Uterus (tissue), 4 donors: ENCODE results near the gene CDH12. TPM values are rescaled to one million over a fixed set of nuclear protein-coding genes. Genes with fewer than 3 reads are reported as not detected.

ENCODE experiments used
- DNase-seq, 2 donors: peaks; one replicate each; pipeline ENCODE4 v3.0.0-alpha.2; 2019 to 2020
- H3K27ac ChIP-seq, 2 donors: fragments of 200-600 bp; sonication (generic); 1 replicate in 1 of 2; 2 replicates in 1 of 2; pipeline ENCODE4 v1.5.1; 2016 to 2018
- H3K27me3 ChIP-seq, 2 donors: fragments of 200-600 bp; sonication (generic); one replicate each; pipeline ENCODE4 v1.5.1; 2018 to 2019; ENCODE audit warnings: control low read depth in 1 of 2
- H3K36me3 ChIP-seq, 2 donors: fragments of 200-600 bp; sonication (generic); one replicate each; pipeline ENCODE4 v1.5.1; 2019; ENCODE audit warnings: control low read depth in 1 of 2
- H3K4me1 ChIP-seq, 2 donors: fragments of 200-600 bp; sonication (generic); one replicate each; pipeline ENCODE4 v1.5.1; 2018 to 2019; ENCODE audit warnings: control low read depth in 1 of 2
- H3K4me3 ChIP-seq, 2 donors: fragments of 200-600 bp; sonication (generic); 1 replicate in 1 of 2; 2 replicates in 1 of 2; pipeline ENCODE4 v1.5.1; 2018 to 2019; ENCODE audit warnings: mild to moderate bottlenecking in 1 of 2
- H3K9me3 ChIP-seq, 2 donors: fragments of 200-600 bp; sonication (generic); one replicate each; pipeline ENCODE4 v1.5.1; 2019; ENCODE audit warnings: control low read depth in 1 of 2
- CTCF ChIP-seq, 4 experiments: fragments of 200-600 bp in 2 of 4; fragments of 450-650 bp in 2 of 4; sonication (generic) in 2 of 4; IDR thresholded peaks; one replicate each; pipeline ENCODE4 v1.5.1; 2016 to 2019; ENCODE audit warnings: antibody characterized with exemption in 4 of 4, mild to moderate bottlenecking in 2 of 4, moderate library complexity in 1 of 4
- POLR2A ChIP-seq, 2 donors: fragments of 450-650 bp; IDR thresholded peaks; one replicate each; pipeline ENCODE4 v1.6.1; 2016; ENCODE audit warnings: antibody characterized with exemption in 2 of 2, mild to moderate bottlenecking in 1 of 2, moderate library complexity in 1 of 2
- intact Hi-C: fragments of 100-400 bp; cut with DNase I; formaldehyde crosslinking; loops from one replicate; pipeline ENCODE4 v1.15.1; 2023; ENCODE audit warnings: low total_unique reads
- total RNA-seq, 4 donors: library from RNA; depleted of rRNA in 3 of 4; stranded (reverse); fragments of >200 nt in 3 of 4; gene quantifications; one replicate each; pipeline versions ENCODE4 v1.1.0 to v1.2.4, GENCODE V29; 2014 to 2023
- donor health status: DM: yes; HTN: yes; CAD: no.

CDH12 gene
- total RNA-seq, 4 donors from 2014 or later: 0.37 to 2.0 TPM; not detected in 2

- intact Hi-C loops: no loop called here
- Histone ChIP-seq H3K9me3 (no peaks in the 10 kb centered on the region), H3K27me3 (no peaks in the 10 kb centered on the region), H3K4me1 (no peaks in the 10 kb centered on the region), H3K27ac (no peak overlapping the region), H3K4me3 (no peak overlapping the region), H3K36me3 (no peaks in the 10 kb centered on the region)
- TF ChIP-seq POLR2A (IDR thresholded peaks at IDR 0.05) (no peak), CTCF (IDR thresholded peaks at IDR 0.05) (no peak)
- DNase-seq: no peak
Observed at GRCh38 chr5:21831145-21831787, 1021.9 kb downstream of the CDH12 start.

DNA sequence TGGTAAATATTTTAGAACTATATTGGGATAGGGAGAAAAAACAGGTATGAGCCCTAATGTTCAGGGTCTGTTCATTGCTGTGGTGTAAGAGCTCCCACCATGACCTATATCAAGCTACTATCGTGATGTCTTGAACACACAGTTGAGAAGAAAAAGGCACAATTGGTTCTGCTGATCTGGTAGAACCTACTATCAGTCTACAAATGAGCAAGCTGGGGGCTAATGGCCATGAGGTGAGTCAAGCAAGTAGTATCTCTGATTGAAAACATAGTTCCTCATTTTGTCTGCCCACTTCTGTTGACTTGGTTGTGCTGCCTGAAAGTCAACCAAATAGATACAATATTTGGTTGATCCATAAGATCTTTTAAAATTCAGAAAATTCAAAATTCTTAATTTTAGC lies 1026.3 kb downstream of the CDH12 start:
- H3K36me3 ChIP-seq: no peaks in the 10 kb centered on the region
- H3K4me3 ChIP-seq: no peak overlapping the region
- no peaks in the 10 kb centered on the region for H3K9me3 ChIP-seq
- no peak for DNase-seq
- no peak for TF ChIP-seq POLR2A (IDR thresholded peaks at IDR 0.05)
- no peak for TF ChIP-seq CTCF (IDR thresholded peaks at IDR 0.05)
- intact Hi-C loops: no loop called here
- H3K27ac ChIP-seq: no peak overlapping the region
- H3K27me3 ChIP-seq: no peaks in the 10 kb centered on the region
- no peaks in the 10 kb centered on the region for H3K4me1 ChIP-seq

DNA sequence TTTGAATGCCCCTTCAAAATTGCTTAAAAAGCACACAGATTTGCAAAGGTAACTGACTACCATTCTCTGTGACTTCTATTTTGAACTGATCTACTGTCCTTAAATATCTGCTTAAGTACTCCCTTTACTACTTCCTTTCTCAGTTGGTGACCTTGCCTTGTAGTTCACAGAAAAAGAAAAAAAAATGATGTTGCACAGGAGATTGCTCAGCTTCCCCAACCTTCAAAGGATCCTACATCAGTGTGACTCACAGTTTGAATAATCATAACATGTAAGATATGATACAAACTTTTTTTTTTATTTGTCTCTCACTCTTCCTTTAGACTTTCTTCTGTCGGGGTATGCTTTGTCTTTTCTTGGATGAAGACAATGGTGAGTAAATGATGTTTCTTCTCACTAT lies 1029.6 kb downstream of the CDH12 start:
- H3K27me3 ChIP-seq: peaks cover 0 to 3% of the 10 kb centered on the region in 2 donors

GRCh38 chr5:21823076-21823574 lies 1030.0 kb downstream of the CDH12 start:
- intact Hi-C loops: no loop called here
- no peak for TF ChIP-seq POLR2A (IDR thresholded peaks at IDR 0.05)
- TF ChIP-seq CTCF (IDR thresholded peaks at IDR 0.05): no peak
- Histone ChIP-seq H3K9me3 (no peaks in the 10 kb centered on the region), H3K36me3 (no peaks in the 10 kb centered on the region), H3K27ac (no peak overlapping the region), H3K4me3 (no peak overlapping the region), H3K4me1 (no peaks in the 10 kb centered on the region), H3K27me3 (peaks cover 0 to 3% of the 10 kb centered on the region in 2 donors)
- DNase-seq: no peak

More for the DNA sequence above, 1029.6 kb downstream of the CDH12 start:
- Histone ChIP-seq H3K4me1 (no peaks in the 10 kb centered on the region), H3K36me3 (no peaks in the 10 kb centered on the region), H3K9me3 (no peaks in the 10 kb centered on the region), H3K27ac (no peak overlapping the region), H3K4me3 (no peak overlapping the region)
- no peak for DNase-seq
- TF ChIP-seq CTCF (IDR thresholded peaks at IDR 0.05) (no peak), POLR2A (IDR thresholded peaks at IDR 0.05) (no peak)
- intact Hi-C loops: no loop called here

DNA sequence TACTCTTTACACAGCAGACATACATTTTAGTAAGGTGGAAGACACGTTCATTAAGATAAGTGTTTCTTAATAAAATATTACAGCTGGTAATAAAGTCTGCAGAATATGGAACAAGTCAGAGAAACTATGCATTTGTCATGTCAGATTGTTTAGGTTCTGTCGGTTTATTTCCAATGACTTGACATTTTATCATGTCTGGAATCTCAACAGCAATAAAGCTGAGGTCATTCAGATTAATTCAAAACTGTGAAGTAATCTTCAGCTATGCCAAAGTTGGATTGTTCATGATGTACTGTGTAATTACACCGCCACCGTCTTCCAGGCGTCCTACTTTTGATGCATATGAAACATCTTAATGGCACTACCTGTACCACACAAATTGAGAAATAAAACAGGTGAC lies 1032.6 kb downstream of the CDH12 start:
- Histone ChIP-seq H3K4me3 (no peak overlapping the region), H3K4me1 (no peaks in the 10 kb centered on the region), H3K9me3 (no peaks in the 10 kb centered on the region), H3K27me3 (peaks cover 0 to 3% of the 10 kb centered on the region in 2 donors), H3K36me3 (peaks cover 0 to 2% of the 10 kb centered on the region in 2 donors), H3K27ac (no peak overlapping the region)
- intact Hi-C loops: no loop called here
- TF ChIP-seq CTCF (IDR thresholded peaks at IDR 0.05) (no peak), POLR2A (IDR thresholded peaks at IDR 0.05) (no peak)
- DNase-seq: no peak
